Measurements from ENCODE around the gene TRAF7.

Gene TRAF7

GRCh38 chr16:2167068-2167638 lies 11.6 kb downstream of the TRAF7 start:
- no peak for TF ChIP-seq EZH2phosphoT487 (IDR thresholded peaks at IDR 0.05; ENCODE audit: borderline replicate concordance)
- TF ChIP-seq CTCF (conservative IDR thresholded peaks at IDR 0.05; ENCODE audit: low read length) = no peak
- Histone ChIP-seq H3K79me2 (ENCODE audit: insufficient read depth, low read length) (peaks cover 16% of the 10 kb centered on the region; the same call in 1 of the 2 replicates), H2AFZ (ENCODE audit: low read length) (no peak overlapping the region), H3F3A (ENCODE audit: low read depth) (no peaks in the 10 kb centered on the region), H3K27me3 (ENCODE audit: insufficient read depth, low read length, poor library complexity, severe bottlenecking) (no peaks in the 10 kb centered on the region), H3K4me2 (ENCODE audit: low read depth, low read length, poor library complexity, severe bottlenecking) (no peak overlapping the region), H3K4me3 (ENCODE audit: low read length, poor library complexity, severe bottlenecking) (no peak overlapping the region), H3K36me3 (ENCODE audit: insufficient read depth, low read length) (no peaks in the 10 kb centered on the region), H3K9me3 (ENCODE audit: insufficient read depth, low read depth, low read length) (no peaks in the 10 kb centered on the region), H4K20me1 (ENCODE audit: insufficient read depth, low read length, poor library complexity, severe bottlenecking) (no peaks in the 10 kb centered on the region), H3K9ac (ENCODE audit: low read depth, low read length, poor library complexity, severe bottlenecking) (no peak overlapping the region), H3K4me1 (ENCODE audit: insufficient read depth, low read length, poor library complexity, severe bottlenecking) (no peaks in the 10 kb centered on the region), H3K9me2 (replicated peaks; ENCODE audit: low read depth, low read length) (no peaks in the 10 kb centered on the region)

GRCh38 chr16:2170080-2170479 lies 14.5 kb downstream of the TRAF7 start:
- no peaks in the 10 kb centered on the region; the same call in 1 of the 2 replicates for H3K36me3 ChIP-seq (ENCODE audit: insufficient read depth, low read length)

GRCh38 chr16:2170587-2171435 lies 15.2 kb downstream of the TRAF7 start:
- H3K36me3 ChIP-seq (ENCODE audit: insufficient read depth, low read length) = no peaks in the 10 kb centered on the region; the same call in 1 of the 2 replicates
- no peaks in the 10 kb centered on the region for H3K9me2 ChIP-seq (replicated peaks; ENCODE audit: low read depth, low read length)
- H3K9ac ChIP-seq (ENCODE audit: low read depth, low read length, poor library complexity, severe bottlenecking) = no peak overlapping the region
- H3K79me2 ChIP-seq (ENCODE audit: insufficient read depth, low read length) = no peaks in the 10 kb centered on the region
- no peaks in the 10 kb centered on the region for H3F3A ChIP-seq (ENCODE audit: low read depth)
- H3K4me3 ChIP-seq (ENCODE audit: low read length, poor library complexity, severe bottlenecking) = no peak overlapping the region
- no peaks in the 10 kb centered on the region for H3K27me3 ChIP-seq (ENCODE audit: insufficient read depth, low read length, poor library complexity, severe bottlenecking)
- H2AFZ ChIP-seq (ENCODE audit: low read length) = no peak overlapping the region
- no peaks in the 10 kb centered on the region for H3K9me3 ChIP-seq (ENCODE audit: insufficient read depth, low read depth, low read length)
- no peak overlapping the region for H3K4me2 ChIP-seq (ENCODE audit: low read depth, low read length, poor library complexity, severe bottlenecking)
- TF ChIP-seq CTCF (conservative IDR thresholded peaks at IDR 0.05; ENCODE audit: low read length) (no peak), EZH2phosphoT487 (IDR thresholded peaks at IDR 0.05; ENCODE audit: borderline replicate concordance) (no peak)
- no peaks in the 10 kb centered on the region for H3K4me1 ChIP-seq (ENCODE audit: insufficient read depth, low read length, poor library complexity, severe bottlenecking)
- H4K20me1 ChIP-seq (ENCODE audit: insufficient read depth, low read length, poor library complexity, severe bottlenecking) = no peaks in the 10 kb centered on the region

More at GRCh38 chr16:2170080-2170479, 14.5 kb downstream of the TRAF7 start:
- no peak for TF ChIP-seq CTCF (conservative IDR thresholded peaks at IDR 0.05; ENCODE audit: low read length)
- no peaks in the 10 kb centered on the region for H3K27me3 ChIP-seq (ENCODE audit: insufficient read depth, low read length, poor library complexity, severe bottlenecking)
- no peaks in the 10 kb centered on the region for H4K20me1 ChIP-seq (ENCODE audit: insufficient read depth, low read length, poor library complexity, severe bottlenecking)
- H3K9ac ChIP-seq (ENCODE audit: low read depth, low read length, poor library complexity, severe bottlenecking) = no peak overlapping the region
- H3K9me3 ChIP-seq (ENCODE audit: insufficient read depth, low read depth, low read length) = no peaks in the 10 kb centered on the region
- H2AFZ ChIP-seq (ENCODE audit: low read length) = no peak overlapping the region
- no peaks in the 10 kb centered on the region for H3F3A ChIP-seq (ENCODE audit: low read depth)
- H3K4me3 ChIP-seq (ENCODE audit: low read length, poor library complexity, severe bottlenecking) = no peak overlapping the region
- H3K4me2 ChIP-seq (ENCODE audit: low read depth, low read length, poor library complexity, severe bottlenecking) = no peak overlapping the region
- no peaks in the 10 kb centered on the region for H3K79me2 ChIP-seq (ENCODE audit: insufficient read depth, low read length)
- H3K9me2 ChIP-seq (replicated peaks; ENCODE audit: low read depth, low read length) = no peaks in the 10 kb centered on the region
- no peaks in the 10 kb centered on the region for H3K4me1 ChIP-seq (ENCODE audit: insufficient read depth, low read length, poor library complexity, severe bottlenecking)
